Prostate gland (tissue), 2 donors: ENCODE data around the gene LIPC.

Experiments
- POLR2A ChIP-seq: fragments of 450-650 bp; IDR thresholded peaks from one replicate; pipeline ENCODE4 v1.6.1; 2016; ENCODE audit warnings: antibody characterized with exemption, mild to moderate bottlenecking
- POLR2AphosphoS5 ChIP-seq: sonication (generic); formaldehyde crosslinking; IDR thresholded peaks from one replicate; pipeline ENCODE4 v1.6.1; 2017; ENCODE audit warnings: antibody characterized with exemption
- TF ChIP-seq, protein P1 (sequence below), 4 experiments: fragments of 200-600 bp in 2 of 4; fragments of 450-650 bp in 2 of 4; sonication (generic) in 2 of 4; IDR thresholded peaks; 1 replicate in 3 of 4; 2 replicates in 1 of 4; pipeline ENCODE4 v1.5.1; 2016 to 2019; ENCODE audit warnings: antibody characterized with exemption in 4 of 4, mild to moderate bottlenecking in 2 of 4, moderate library complexity in 2 of 4

DNA sequence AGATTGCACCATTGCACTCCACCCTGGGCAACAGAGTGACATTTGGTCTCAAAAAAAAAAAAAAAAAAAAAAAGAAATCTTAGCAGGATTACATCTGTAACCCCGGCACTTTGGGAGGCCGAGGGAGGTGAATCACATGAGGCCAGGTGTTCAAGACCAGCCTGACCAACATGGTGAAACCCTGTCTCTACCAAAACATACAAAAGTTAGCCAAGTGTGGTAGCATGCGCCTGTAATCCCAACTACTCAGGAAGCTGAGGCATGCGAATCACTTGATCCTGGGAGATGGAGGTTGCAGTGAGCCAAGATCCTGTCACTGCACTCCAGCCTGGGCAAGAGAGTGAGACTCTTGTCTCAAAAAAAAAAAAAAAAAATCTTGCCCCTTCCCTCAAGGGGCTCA is 40.4 kb downstream of the LIPC start:
- TF ChIP-seq, protein P1, sequence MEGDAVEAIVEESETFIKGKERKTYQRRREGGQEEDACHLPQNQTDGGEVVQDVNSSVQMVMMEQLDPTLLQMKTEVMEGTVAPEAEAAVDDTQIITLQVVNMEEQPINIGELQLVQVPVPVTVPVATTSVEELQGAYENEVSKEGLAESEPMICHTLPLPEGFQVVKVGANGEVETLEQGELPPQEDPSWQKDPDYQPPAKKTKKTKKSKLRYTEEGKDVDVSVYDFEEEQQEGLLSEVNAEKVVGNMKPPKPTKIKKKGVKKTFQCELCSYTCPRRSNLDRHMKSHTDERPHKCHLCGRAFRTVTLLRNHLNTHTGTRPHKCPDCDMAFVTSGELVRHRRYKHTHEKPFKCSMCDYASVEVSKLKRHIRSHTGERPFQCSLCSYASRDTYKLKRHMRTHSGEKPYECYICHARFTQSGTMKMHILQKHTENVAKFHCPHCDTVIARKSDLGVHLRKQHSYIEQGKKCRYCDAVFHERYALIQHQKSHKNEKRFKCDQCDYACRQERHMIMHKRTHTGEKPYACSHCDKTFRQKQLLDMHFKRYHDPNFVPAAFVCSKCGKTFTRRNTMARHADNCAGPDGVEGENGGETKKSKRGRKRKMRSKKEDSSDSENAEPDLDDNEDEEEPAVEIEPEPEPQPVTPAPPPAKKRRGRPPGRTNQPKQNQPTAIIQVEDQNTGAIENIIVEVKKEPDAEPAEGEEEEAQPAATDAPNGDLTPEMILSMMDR (IDR thresholded peaks at IDR 0.05), result no peak
- no peak for TF ChIP-seq POLR2A
- no peak for TF ChIP-seq POLR2AphosphoS5
